Measurements from ENCODE around the gene MYOZ1. TPM values are rescaled to one million over a fixed set of nuclear protein-coding genes. Genes with fewer than 3 reads are reported as not detected.
A peak's percentile ranks its signal among the peaks of the same experiment; 100 is the strongest.

Gene MYOZ1
- total and polyA plus RNA-seq, 7 donors, result 318 to 1,915 (median 1,124) TPM

GRCh38 chr10:73589563-73590126, 51.6 kb downstream of the MYOZ1 start:
- Histone ChIP-seq H3K9me3 (no peaks in the 10 kb centered on the region), H3K4me1 (peaks cover 46% of the 10 kb centered on the region), H3K36me3 (ENCODE audit: insufficient read depth in 1 of 2, low read depth in 1 of 2) (no peaks in the 10 kb centered on the region), H3K4me3 (no peak overlapping the region), H3K27me3 (ENCODE audit: insufficient read depth in 3 of 3, low read length in 2 of 3) (no peaks in the 10 kb centered on the region), H3K27ac (peak overlapping the region; percentile 40)
- intact Hi-C loops (cut with DNase I), result loop anchor here in 1 of 2 donors (5.0 kb wide), 1 partner anchor 38 kb away; no protein-coding TSS in a partner anchor
- 92 to 96% (median 93%) methylated on average over 3 of the region's 3 CpGs for WGBS, 3 donors
- peak in 2 of 4 donors; percentile 33 to 54 for ATAC-seq
- no peak for DNase-seq
- no peak for TF ChIP-seq CTCF (IDR thresholded peaks at IDR 0.05)

- no peak for ATAC-seq
- intact Hi-C loops (cut with DNase I), result no loop called here
- Histone ChIP-seq H3K4me3 (no peak overlapping the region), H3K27me3 (ENCODE audit: insufficient read depth in 3 of 3, low read length in 2 of 3) (no peaks in the 10 kb centered on the region), H3K36me3 (ENCODE audit: insufficient read depth in 1 of 2, low read depth in 1 of 2) (no peaks in the 10 kb centered on the region), H3K4me1 (peaks cover 56% of the 10 kb centered on the region), H3K9me3 (no peaks in the 10 kb centered on the region), H3K27ac (peak overlapping the region; percentile 26)
- no peak for DNase-seq
- TF ChIP-seq CTCF (IDR thresholded peaks at IDR 0.05), result no peak
- WGBS, 3 donors, result 82 to 100% (median 93%) methylated on average over 1 of the region's 1 CpG
These were observed 52.6 kb downstream of the MYOZ1 start for GRCh38 chr10:73588656-73589055.

GRCh38 chr10:73586583-73586984, 54.7 kb downstream of the MYOZ1 start:
- no peak overlapping the region for H3K4me3 ChIP-seq
- WGBS, 3 donors, result 0 to 1% (median 0%) methylated on average over 1 of the region's 1 CpG
- DNase-seq, result no peak
- no peaks in the 10 kb centered on the region for H3K9me3 ChIP-seq
- intact Hi-C loops (cut with DNase I), result no loop called here
- H3K27ac ChIP-seq, result peak overlapping the region; percentile 56
- no peaks in the 10 kb centered on the region for H3K27me3 ChIP-seq (ENCODE audit: insufficient read depth in 3 of 3, low read length in 2 of 3)
- no peak for TF ChIP-seq CTCF (IDR thresholded peaks at IDR 0.05)
- peaks cover 45% of the 10 kb centered on the region for H3K4me1 ChIP-seq
- ATAC-seq, result peak in 3 of 4 donors; percentile 31 to 70 (median 45)
- H3K36me3 ChIP-seq (ENCODE audit: insufficient read depth in 1 of 2, low read depth in 1 of 2), result no peaks in the 10 kb centered on the region

- H3K36me3 ChIP-seq (ENCODE audit: insufficient read depth in 1 of 2, low read depth in 1 of 2), result no peaks in the 10 kb centered on the region
- WGBS, 3 donors, result 90 to 96% (median 91%) methylated on average over 3 of the region's 3 CpGs
- peak overlapping the region; percentile 56 for H3K27ac ChIP-seq
- no peak for TF ChIP-seq CTCF (IDR thresholded peaks at IDR 0.05)
- peaks cover 34% of the 10 kb centered on the region for H3K4me1 ChIP-seq
- no peaks in the 10 kb centered on the region for H3K27me3 ChIP-seq (ENCODE audit: insufficient read depth in 3 of 3, low read length in 2 of 3)
- ATAC-seq (peak in 3 of 4 donors; percentile 23 to 44 (median 27)), DNase-seq (no peak)
- H3K4me3 ChIP-seq, result no peak overlapping the region
- no peaks in the 10 kb centered on the region for H3K9me3 ChIP-seq
- intact Hi-C loops (cut with DNase I), result loop anchor here in 1 of 2 donors (2.0 kb wide), 1 partner anchor 13 kb away; no protein-coding TSS in a partner anchor
These were observed 55.9 kb downstream of the MYOZ1 start for GRCh38 chr10:73585327-73585726.

- H3K4me3 ChIP-seq, result no peak overlapping the region
- no peaks in the 10 kb centered on the region for H3K36me3 ChIP-seq (ENCODE audit: insufficient read depth in 1 of 2, low read depth in 1 of 2)
- ATAC-seq (peak; percentile 49 to 83 (median 60)), DNase-seq (no peak)
- no peaks in the 10 kb centered on the region for H3K27me3 ChIP-seq (ENCODE audit: insufficient read depth in 3 of 3, low read length in 2 of 3)
- no peaks in the 10 kb centered on the region for H3K9me3 ChIP-seq
- no peak for TF ChIP-seq CTCF (IDR thresholded peaks at IDR 0.05)
- intact Hi-C loops (cut with DNase I), result loop anchor here in 1 of 2 donors (2.0 kb wide), 1 partner anchor 14 kb away; no protein-coding TSS in a partner anchor
- 90 to 95% (median 93%) methylated on average over 2 of the region's 2 CpGs for WGBS, 3 donors
- H3K27ac ChIP-seq, result peak overlapping the region; percentile 56
- H3K4me1 ChIP-seq, result peaks cover 29% of the 10 kb centered on the region
These were observed 56.5 kb downstream of the MYOZ1 start for GRCh38 chr10:73584737-73585136.
